Measurements from ENCODE around the gene LRRC43. TPM values are rescaled to one million over a fixed set of nuclear protein-coding genes. Genes with fewer than 3 reads are reported as not detected.

LRRC43 gene
- total RNA-seq, 2 experiments from 2014 or later = not detected

DNA sequence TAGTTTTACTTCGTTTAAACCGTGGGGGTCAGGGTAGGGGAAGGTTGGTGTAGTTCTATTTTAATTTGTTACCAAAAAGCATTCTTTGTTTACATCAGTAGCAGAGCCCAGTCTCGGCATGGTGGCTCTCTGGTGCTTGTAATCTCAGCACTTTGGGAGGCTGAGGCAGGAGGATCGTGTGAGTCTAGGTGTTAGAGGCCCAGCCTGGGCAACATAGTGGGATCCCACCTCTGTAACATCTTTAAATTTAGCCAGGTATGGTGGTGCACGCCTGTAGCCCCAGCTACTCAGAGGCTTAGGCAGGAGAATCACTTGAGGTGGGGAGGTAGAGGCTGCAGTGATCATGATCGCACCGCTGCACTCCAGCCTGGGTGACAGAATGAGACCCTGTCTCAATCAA is 2.2 kb downstream of the LRRC43 start:
- Mint-ChIP-seq H3K9me3 (ENCODE audit: insufficient read depth) (no peaks in the 10 kb centered on the region), H3K4me3 (no peak overlapping the region), H3K27me3 (ENCODE audit: low read depth) (peaks cover 9% of the 10 kb centered on the region), H3K36me3 (ENCODE audit: low read depth) (no peaks in the 10 kb centered on the region), H3K4me1 (ENCODE audit: low read depth) (peaks cover 23% of the 10 kb centered on the region), H3K27ac (no peak overlapping the region)
- CTCF ChIA-PET = no interaction called here
- ATAC-seq (no peak), DNase-seq (no peak)
- POLR2A ChIA-PET = no interaction called here

GRCh38 chr12:122185494-122186082 is 2.7 kb downstream of the LRRC43 start:
- CTCF ChIA-PET = no interaction called here
- Mint-ChIP-seq H3K4me1 (ENCODE audit: low read depth) (peaks cover 20% of the 10 kb centered on the region), H3K27me3 (ENCODE audit: low read depth) (peaks cover 9% of the 10 kb centered on the region), H3K36me3 (ENCODE audit: low read depth) (no peaks in the 10 kb centered on the region), H3K27ac (no peak overlapping the region), H3K9me3 (ENCODE audit: insufficient read depth) (no peaks in the 10 kb centered on the region), H3K4me3 (no peak overlapping the region)
- POLR2A ChIA-PET = no interaction called here
- no peak for DNase-seq
- ATAC-seq = no peak

- DNase-seq (no peak), ATAC-seq (no peak)
- POLR2A ChIA-PET = no interaction called here
- H3K4me1 Mint-ChIP-seq (ENCODE audit: low read depth) = peaks cover 19% of the 10 kb centered on the region
- H3K4me3 Mint-ChIP-seq = no peak overlapping the region
- peaks cover 7% of the 10 kb centered on the region for H3K27me3 Mint-ChIP-seq (ENCODE audit: low read depth)
- no peak overlapping the region for H3K27ac Mint-ChIP-seq
- CTCF ChIA-PET = no interaction called here
- H3K9me3 Mint-ChIP-seq (ENCODE audit: insufficient read depth) = no peaks in the 10 kb centered on the region
- H3K36me3 Mint-ChIP-seq (ENCODE audit: low read depth) = no peaks in the 10 kb centered on the region
Measured at GRCh38 chr12:122187466-122187865, 4.5 kb downstream of the LRRC43 start.

GRCh38 chr12:122189626-122190475 is 6.9 kb downstream of the LRRC43 start:
- DNase-seq (no peak), ATAC-seq (no peak)
- Mint-ChIP-seq H3K4me3 (no peak overlapping the region), H3K36me3 (ENCODE audit: low read depth) (no peaks in the 10 kb centered on the region), H3K27me3 (ENCODE audit: low read depth) (peaks cover 5% of the 10 kb centered on the region), H3K4me1 (ENCODE audit: low read depth) (peaks cover 4% of the 10 kb centered on the region), H3K9me3 (ENCODE audit: insufficient read depth) (no peaks in the 10 kb centered on the region), H3K27ac (no peak overlapping the region)
- CTCF ChIA-PET = interaction anchor here (0.7 to 2.8 kb wide), 16 partner anchors 17 to 273 kb away, joined by 3 to 21 read pairs (median 3); no protein-coding TSS in a partner anchor
- POLR2A ChIA-PET = no interaction called here

DNA sequence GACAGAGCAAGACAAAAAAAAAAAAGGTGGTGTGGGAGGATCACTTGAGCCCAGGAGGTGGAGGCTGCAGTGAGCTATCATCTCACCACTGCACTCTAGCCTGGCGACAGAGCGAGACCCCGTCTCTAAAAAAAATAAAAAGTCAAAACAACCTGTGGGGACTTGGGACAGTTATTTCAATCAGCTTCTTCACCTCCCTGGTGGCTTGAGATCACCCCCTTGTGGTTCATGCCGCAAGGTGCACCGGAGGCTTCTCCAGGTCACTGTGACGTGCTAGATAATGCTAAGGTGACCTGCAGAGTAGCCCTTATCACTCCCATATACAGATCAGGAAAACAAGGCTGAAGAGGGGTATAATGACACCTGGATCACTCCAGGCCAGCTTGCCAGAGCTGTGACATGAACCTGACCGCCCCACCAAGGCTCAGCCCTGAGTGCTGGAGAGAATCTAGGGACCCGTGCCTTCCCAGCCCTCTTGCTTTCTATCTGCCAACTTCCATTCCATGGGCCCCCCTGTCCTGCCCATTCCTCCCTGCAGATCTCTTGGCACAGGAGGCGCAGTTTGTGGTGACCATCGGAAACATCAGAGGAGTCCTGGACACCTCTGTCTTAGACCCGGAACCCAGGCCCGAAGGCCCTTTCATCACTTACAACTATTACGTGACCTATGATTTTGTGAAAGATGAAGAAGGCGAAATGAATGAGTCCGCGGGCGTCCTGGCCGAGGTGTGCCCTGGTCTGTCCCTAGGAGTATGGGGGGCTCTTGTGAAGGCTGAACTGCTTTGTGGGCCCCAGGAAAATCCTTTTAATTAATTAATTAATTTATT is 8.1 kb downstream of the LRRC43 start:
- DNase-seq (peak; percentile 83), ATAC-seq (peak; percentile 88)
- H3K4me3 Mint-ChIP-seq = no peak overlapping the region
- POLR2A ChIA-PET = no interaction called here
- H3K27ac Mint-ChIP-seq = no peak overlapping the region
- CTCF ChIA-PET = interaction anchor here (0.7 to 2.8 kb wide), 18 partner anchors 17 to 274 kb away, joined by 3 to 21 read pairs (median 4); no protein-coding TSS in a partner anchor
- H3K36me3 Mint-ChIP-seq (ENCODE audit: low read depth) = no peaks in the 10 kb centered on the region
- H3K4me1 Mint-ChIP-seq (ENCODE audit: low read depth) = no peaks in the 10 kb centered on the region
- H3K27me3 Mint-ChIP-seq (ENCODE audit: low read depth) = peaks cover 7% of the 10 kb centered on the region
- H3K9me3 Mint-ChIP-seq (ENCODE audit: insufficient read depth) = no peaks in the 10 kb centered on the region

GRCh38 chr12:122192441-122192840 is 9.5 kb downstream of the LRRC43 start:
- H3K36me3 Mint-ChIP-seq (ENCODE audit: low read depth) = no peaks in the 10 kb centered on the region
- POLR2A ChIA-PET = interaction anchor here (0.5 kb wide), 1 partner anchor 200 kb away, joined by 5 read pairs; no protein-coding TSS in a partner anchor
- H3K4me3 Mint-ChIP-seq = no peak overlapping the region

DNA sequence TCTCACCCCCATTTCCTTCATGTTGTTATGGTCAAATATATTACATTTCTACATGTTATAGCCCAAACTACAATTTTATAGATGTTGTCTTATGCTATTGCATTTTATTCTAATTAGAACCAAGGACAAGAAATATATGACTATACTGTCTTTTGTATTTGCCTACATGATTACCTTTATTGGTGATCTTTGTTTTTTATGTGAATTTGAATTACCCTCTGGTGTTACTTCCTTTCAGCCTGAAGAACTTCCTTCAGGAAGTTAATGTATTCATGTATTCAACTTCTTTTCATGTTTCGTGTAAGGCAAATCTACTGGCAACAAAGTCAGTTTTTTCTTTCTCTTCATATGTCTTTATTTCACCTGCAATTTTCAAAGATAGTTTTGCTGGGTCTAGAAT is 11.9 kb downstream of the LRRC43 start:
- Mint-ChIP-seq H3K36me3 (ENCODE audit: low read depth) (no peaks in the 10 kb centered on the region), H3K27ac (no peak overlapping the region), H3K9me3 (ENCODE audit: insufficient read depth) (no peaks in the 10 kb centered on the region), H3K4me1 (ENCODE audit: low read depth) (no peaks in the 10 kb centered on the region), H3K4me3 (no peak overlapping the region), H3K27me3 (ENCODE audit: low read depth) (peaks cover 15% of the 10 kb centered on the region)
- ChIA-PET POLR2A (no interaction called here), CTCF (interaction anchor here (1.7 kb wide), 1 partner anchor 140 kb away, joined by 5 read pairs; no protein-coding TSS in a partner anchor)
- no peak for DNase-seq
- no peak for ATAC-seq

More at GRCh38 chr12:122192441-122192840, 9.5 kb downstream of the LRRC43 start:
- ATAC-seq (no peak), DNase-seq (no peak)
- no peak overlapping the region for H3K27ac Mint-ChIP-seq
- CTCF ChIA-PET = interaction anchor here (2.0 to 2.7 kb wide), 3 partner anchors 31 to 62 kb away, joined by 5 to 14 read pairs (median 13); no protein-coding TSS in a partner anchor
- H3K9me3 Mint-ChIP-seq (ENCODE audit: insufficient read depth) = no peaks in the 10 kb centered on the region
- H3K4me1 Mint-ChIP-seq (ENCODE audit: low read depth) = no peaks in the 10 kb centered on the region
- H3K27me3 Mint-ChIP-seq (ENCODE audit: low read depth) = peaks cover 11% of the 10 kb centered on the region

DNA sequence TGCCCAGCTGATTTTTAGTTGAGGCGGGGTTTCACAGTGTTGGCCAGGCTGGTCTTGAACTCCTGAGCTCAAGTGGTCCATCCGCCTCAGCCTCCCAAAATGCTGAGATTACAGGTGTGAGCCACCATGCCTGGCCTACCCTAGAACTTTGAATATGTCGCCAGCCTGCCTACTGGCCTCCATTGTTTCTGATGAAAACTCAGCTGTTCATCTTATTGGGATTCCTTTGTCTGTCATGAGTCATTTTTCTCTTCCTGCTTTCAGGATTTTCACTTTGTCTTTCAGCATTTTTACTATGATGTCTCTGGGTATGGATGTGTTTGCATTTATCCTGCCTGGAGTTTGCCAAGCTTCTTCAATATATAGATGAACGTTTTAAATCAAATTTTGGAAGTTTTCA is 12.5 kb downstream of the LRRC43 start:
- ChIA-PET CTCF (interaction anchor here (0.8 to 1.0 kb wide), 3 partner anchors 36 to 191 kb away, joined by 3 to 5 read pairs (median 3); no protein-coding TSS in a partner anchor), POLR2A (no interaction called here)
- Mint-ChIP-seq H3K4me1 (ENCODE audit: low read depth) (no peaks in the 10 kb centered on the region), H3K9me3 (ENCODE audit: insufficient read depth) (no peaks in the 10 kb centered on the region), H3K27ac (no peak overlapping the region), H3K27me3 (ENCODE audit: low read depth) (peaks cover 19% of the 10 kb centered on the region), H3K4me3 (no peak overlapping the region), H3K36me3 (ENCODE audit: low read depth) (no peaks in the 10 kb centered on the region)
- ATAC-seq (no peak), DNase-seq (no peak)

GRCh38 chr12:122197612-122197966 is 14.7 kb downstream of the LRRC43 start:
- POLR2A ChIA-PET = no interaction called here
- DNase-seq = no peak

GRCh38 chr12:122199484-122200355 is 16.8 kb downstream of the LRRC43 start:
- Mint-ChIP-seq H3K27ac (no peak overlapping the region), H3K27me3 (ENCODE audit: low read depth) (peaks cover 29% of the 10 kb centered on the region), H3K36me3 (ENCODE audit: low read depth) (no peaks in the 10 kb centered on the region), H3K4me1 (ENCODE audit: low read depth) (peaks cover 10% of the 10 kb centered on the region), H3K9me3 (ENCODE audit: insufficient read depth) (no peaks in the 10 kb centered on the region), H3K4me3 (no peak overlapping the region)
- POLR2A ChIA-PET = interaction anchor here (0.6 kb wide), 1 partner anchor 52 kb away, joined by 3 read pairs; no protein-coding TSS in a partner anchor
- DNase-seq (no peak), ATAC-seq (no peak)
- CTCF ChIA-PET = no interaction called here

More at GRCh38 chr12:122197612-122197966, 14.7 kb downstream of the LRRC43 start:
- ATAC-seq = no peak
- peaks cover 23% of the 10 kb centered on the region for H3K27me3 Mint-ChIP-seq (ENCODE audit: low read depth)
- no peak overlapping the region for H3K4me3 Mint-ChIP-seq
- no peaks in the 10 kb centered on the region for H3K36me3 Mint-ChIP-seq (ENCODE audit: low read depth)
- H3K4me1 Mint-ChIP-seq (ENCODE audit: low read depth) = no peaks in the 10 kb centered on the region
- CTCF ChIA-PET = no interaction called here
- H3K27ac Mint-ChIP-seq = peak overlapping the region; percentile 9
- H3K9me3 Mint-ChIP-seq (ENCODE audit: insufficient read depth) = no peaks in the 10 kb centered on the region

All from activated CD8-positive, alpha-beta T cell treated with anti-CD3 and anti-CD28 coated beads, Interleukin-2, amount 10 ng/mL, durations not matched to agents 7 days and 5 days (primary cell).